Coronary artery (tissue), 2 donors: ENCODE results near the gene ARHGEF16.

Source experiments
- DNase-seq: peaks from one replicate; pipeline ENCODE4 v3.0.0-alpha.2; 2017; ENCODE audit warnings: low spot score
- H3K27ac ChIP-seq, 2 donors: fragments of 200-600 bp; sonication (generic); one replicate each; pipeline ENCODE4 v1.5.1; 2016 to 2019
- H3K4me3 ChIP-seq: fragments of 200-600 bp; sonication (generic); 2 replicates; pipeline ENCODE4 v1.5.1; 2016; ENCODE audit warnings: mild to moderate bottlenecking, moderate library complexity
- TF ChIP-seq, protein P1 (sequence below): fragments of 200-600 bp; sonication (generic); IDR thresholded peaks from one replicate; pipeline ENCODE4 v1.5.1; 2019; ENCODE audit warnings: antibody characterized with exemption

ARHGEF16 gene

DNA sequence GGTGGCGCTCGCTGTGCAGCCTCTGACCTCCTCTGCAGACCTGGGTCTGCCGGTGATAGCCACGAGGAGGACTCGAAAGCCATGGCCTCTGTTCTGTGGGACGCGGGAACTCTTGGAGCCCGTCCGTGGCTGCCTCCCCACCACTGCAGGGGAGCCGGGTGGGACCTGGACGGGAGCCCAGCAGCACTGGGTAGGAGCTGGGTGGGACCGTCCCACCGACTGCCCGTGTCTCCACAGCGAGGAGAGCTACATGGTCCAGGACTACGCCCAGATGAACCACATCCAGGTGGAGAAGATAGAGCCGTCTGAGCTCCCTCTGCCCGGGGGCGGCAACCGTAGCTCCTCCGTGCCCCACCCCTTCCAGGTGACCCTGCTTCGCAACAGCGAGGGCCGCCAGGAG lies 23.7 kb downstream of the ARHGEF16 start:
- Histone ChIP-seq H3K4me3 (no peak overlapping the region), H3K27ac (no peak overlapping the region)
- DNase-seq: no peak
- TF ChIP-seq, protein P1, sequence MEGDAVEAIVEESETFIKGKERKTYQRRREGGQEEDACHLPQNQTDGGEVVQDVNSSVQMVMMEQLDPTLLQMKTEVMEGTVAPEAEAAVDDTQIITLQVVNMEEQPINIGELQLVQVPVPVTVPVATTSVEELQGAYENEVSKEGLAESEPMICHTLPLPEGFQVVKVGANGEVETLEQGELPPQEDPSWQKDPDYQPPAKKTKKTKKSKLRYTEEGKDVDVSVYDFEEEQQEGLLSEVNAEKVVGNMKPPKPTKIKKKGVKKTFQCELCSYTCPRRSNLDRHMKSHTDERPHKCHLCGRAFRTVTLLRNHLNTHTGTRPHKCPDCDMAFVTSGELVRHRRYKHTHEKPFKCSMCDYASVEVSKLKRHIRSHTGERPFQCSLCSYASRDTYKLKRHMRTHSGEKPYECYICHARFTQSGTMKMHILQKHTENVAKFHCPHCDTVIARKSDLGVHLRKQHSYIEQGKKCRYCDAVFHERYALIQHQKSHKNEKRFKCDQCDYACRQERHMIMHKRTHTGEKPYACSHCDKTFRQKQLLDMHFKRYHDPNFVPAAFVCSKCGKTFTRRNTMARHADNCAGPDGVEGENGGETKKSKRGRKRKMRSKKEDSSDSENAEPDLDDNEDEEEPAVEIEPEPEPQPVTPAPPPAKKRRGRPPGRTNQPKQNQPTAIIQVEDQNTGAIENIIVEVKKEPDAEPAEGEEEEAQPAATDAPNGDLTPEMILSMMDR: no peak

DNA sequence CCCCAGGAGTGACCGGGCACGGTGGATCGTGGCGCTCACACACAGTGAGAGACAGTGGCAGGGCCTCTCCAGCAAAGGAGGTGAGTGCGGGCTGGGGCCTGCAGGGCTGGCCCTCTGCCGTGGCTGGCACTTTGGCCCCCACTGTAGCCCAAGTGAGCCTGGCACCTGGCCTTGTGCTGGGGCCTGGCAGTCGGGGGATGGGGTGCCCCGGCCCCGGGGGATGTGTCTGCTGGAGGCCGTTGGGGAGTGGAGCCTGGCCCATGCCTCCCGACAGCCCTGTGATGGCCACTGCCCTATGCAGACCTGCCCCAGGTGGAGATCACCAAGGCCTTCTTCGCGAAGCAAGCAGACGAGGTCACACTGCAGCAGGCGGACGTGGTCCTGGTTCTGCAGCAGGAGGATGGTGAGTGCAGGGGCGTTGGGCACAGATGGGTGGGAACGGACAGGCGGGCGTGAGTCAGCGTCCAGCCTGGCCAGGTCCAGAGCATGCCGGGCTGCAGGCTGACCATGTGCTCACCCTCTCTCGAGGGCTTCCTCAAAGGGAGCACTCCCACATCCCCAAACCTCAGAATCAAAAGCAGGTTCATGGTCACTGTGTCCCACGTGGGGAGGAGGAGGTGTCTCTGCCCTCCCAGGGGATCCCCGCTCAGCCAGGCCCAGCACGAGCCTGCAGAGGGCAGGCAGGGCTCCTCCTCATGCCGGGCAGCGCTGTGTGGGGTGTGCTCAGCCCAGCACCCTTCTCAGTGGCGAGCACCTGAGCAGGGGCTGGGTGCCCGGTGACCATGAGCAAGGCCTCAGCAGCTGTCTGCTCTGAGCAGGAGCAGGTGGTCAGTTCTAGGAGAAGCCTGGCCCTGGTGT lies 25.3 kb downstream of the ARHGEF16 start:
- no peak overlapping the region for H3K4me3 ChIP-seq
- TF ChIP-seq, protein P1: no peak
- H3K27ac ChIP-seq: no peak overlapping the region
- no peak for DNase-seq

DNA sequence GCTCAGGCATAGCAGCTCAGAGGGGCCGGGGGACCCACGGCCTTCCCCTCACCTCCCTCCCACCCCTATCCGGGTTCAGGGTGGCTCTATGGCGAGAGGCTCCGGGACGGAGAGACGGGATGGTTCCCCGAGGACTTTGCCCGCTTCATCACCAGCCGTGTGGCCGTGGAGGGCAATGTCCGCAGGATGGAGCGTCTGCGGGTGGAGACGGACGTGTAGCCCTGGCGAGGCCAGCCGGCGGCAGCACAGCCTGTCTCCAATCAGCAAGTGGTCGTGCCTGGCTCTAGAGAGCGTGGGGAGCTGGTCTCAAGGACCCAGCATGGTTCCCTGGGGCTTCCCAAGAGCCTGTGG lies 25.9 kb downstream of the ARHGEF16 start:
- Histone ChIP-seq H3K4me3 (no peak overlapping the region), H3K27ac (no peak overlapping the region)
- DNase-seq: no peak
- TF ChIP-seq, protein P1: no peak

DNA sequence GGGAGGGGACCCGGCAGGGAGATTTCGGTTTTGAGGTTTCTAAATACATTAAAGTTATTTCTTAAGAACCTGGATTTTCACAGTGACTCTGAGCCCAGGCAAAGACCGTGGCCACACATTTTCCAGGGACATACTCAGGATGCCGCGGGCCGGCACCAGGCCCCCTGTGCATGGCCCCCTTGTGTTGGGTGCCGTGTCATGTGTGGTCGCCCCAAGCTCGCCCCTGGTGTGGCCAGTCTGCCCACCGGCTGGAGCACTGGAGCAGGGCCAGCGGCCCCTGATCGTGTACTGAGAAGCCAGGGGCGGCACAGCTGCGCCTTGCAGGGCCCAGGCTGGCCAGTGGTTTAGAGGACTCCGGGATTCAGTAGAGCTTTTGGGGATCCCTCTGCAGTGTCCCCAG lies 26.6 kb downstream of the ARHGEF16 start:
- TF ChIP-seq, protein P1: no peak
- Histone ChIP-seq H3K4me3 (no peak overlapping the region), H3K27ac (no peak overlapping the region)
- no peak for DNase-seq

DNA sequence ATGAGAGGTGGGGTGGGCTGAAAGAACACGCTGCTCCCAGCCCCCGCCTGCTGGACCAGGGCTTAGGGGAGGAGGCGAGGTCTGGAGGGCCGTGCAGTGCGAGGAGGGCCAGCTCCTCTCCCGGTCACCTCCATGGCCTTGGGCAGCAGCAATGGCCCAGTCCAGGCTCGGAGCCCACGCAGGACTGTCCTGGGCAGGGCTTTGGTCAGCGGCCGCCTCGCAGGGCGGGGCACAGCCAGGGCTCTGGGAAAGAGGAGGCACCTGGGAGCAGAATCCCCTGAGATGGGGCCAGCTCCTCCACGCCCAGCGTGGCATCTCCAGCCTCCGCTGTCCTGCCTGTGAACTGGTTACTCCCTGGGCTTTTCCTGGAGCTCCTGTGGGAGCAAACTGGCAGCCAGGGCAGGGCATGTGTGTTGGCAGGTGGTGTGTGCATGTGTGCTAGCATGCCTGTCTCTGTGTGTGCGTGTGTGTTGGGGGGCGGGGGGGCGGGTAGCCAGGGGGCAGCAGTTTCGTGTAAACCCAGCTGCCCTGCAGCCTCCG lies 27.4 kb downstream of the ARHGEF16 start:
- H3K4me3 ChIP-seq: no peak overlapping the region
- no peak for DNase-seq
- no peak overlapping the region for H3K27ac ChIP-seq
- TF ChIP-seq, protein P1: no peak

DNA sequence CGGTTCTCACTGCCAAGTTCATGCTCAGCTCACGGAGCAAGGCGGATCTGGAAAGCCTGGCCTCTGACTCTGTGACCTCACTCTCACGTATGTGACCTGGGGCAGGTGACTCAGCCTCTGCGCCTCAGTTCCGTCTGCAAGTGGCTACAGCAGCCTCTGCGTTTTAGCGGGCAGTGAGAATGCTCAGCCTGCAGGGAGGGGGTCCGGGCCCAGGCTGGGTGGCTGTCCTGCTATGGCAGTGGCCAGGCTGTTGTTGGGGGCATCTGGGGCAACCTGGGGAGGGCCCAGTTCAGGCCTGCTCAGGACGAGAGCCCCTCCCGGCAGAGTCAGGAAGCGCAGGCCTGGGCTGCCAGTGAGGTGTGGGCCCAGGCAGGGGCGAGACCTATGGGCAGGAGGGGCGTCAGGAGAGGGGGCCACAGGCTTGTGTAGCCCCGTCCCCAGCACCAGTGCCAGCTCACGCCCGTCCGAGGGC lies 27.9 kb downstream of the ARHGEF16 start:
- Histone ChIP-seq H3K27ac (no peak overlapping the region), H3K4me3 (no peak overlapping the region)
- TF ChIP-seq, protein P1: no peak
- no peak for DNase-seq

DNA sequence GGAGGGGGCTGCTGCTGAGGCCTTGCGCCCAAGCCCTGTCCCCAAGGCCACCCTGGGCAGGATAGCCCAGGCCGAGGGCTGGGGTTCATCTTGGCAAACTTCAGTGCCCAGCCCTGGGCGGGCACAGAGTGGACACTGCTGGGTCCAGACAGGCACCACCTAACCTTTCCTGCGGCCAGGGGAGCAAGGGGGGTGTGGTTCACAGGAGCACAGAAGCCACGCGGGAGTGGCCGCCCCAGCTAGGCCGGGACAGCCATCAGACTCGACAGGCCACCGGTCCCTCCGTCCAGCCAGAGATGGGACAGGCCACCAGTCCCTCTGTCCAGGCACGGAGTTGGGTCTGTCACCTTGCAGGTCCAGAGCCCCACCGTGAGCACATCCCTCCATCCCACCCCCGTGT lies 28.9 kb downstream of the ARHGEF16 start:
- H3K27ac ChIP-seq: no peak overlapping the region
- DNase-seq: no peak
- TF ChIP-seq, protein P1: no peak
- H3K4me3 ChIP-seq: no peak overlapping the region
